GM11168 (cell line): ENCODE data around the gene SLC44A2.
"Not testable (repeated sequence)": the region's sequence is repeated elsewhere in the genome, so short reads cannot be mapped to it uniquely, and the experiment has no call there.

Experiments used
- in situ Hi-C: fragments of 300-500 bp; cut with MboI; formaldehyde crosslinking; loops from one replicate; pipeline ENCODE4 v1.12.0; 2022; ENCODE audit warnings: low sequenced_read_pairs; ENCODE audit not compliant: unreplicated experiment

SLC44A2 gene

DNA sequence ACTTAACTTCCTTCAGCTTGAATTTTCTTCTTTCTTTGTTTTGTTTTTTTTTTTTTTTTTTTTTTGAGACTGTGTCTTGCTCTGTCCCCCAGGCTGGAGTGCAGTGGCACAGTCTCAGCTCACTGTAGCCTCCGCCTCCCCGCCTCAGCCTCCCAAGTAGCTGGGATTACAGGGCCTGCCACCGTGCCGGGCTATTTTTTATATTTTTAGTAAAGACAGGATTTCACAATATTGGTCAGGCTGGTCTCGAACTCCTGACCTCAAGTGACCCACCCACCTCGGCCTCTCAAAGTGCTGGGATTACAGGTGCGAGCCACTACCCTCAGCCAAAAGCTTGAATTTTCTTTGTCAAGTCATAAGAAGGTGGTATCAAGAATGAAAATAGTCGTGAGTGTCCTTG is 49.9 kb downstream of the SLC44A2 start:
- in situ Hi-C loops, result not testable (repeated sequence)

DNA sequence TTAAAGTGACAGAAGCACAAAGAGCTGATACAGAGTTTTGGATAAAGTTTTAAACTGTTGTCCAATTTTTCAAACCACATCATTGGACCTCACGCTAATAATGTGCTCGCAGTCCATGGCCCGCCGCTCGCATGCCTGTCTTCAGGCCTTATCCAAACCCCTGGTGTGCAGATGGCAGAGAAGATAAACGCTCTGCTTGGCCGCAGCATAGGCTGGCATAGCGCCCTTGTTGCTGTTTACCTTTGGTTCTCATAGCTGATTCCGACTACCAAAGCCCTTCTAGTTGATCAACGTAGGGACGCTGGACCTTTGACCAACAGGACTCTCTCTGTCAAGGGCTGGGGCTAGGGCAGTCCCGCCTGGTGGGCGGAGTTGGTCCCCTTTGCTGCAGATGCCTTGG is 52.4 kb downstream of the SLC44A2 start:
- in situ Hi-C loops, result no loop called here

- in situ Hi-C loops, result no loop called here
Measured at GRCh38 chr19:10678813-10679212, 53.5 kb downstream of the SLC44A2 start.

- in situ Hi-C loops, result no loop called here
Measured at GRCh38 chr19:10679743-10680142, 54.4 kb downstream of the SLC44A2 start.

DNA sequence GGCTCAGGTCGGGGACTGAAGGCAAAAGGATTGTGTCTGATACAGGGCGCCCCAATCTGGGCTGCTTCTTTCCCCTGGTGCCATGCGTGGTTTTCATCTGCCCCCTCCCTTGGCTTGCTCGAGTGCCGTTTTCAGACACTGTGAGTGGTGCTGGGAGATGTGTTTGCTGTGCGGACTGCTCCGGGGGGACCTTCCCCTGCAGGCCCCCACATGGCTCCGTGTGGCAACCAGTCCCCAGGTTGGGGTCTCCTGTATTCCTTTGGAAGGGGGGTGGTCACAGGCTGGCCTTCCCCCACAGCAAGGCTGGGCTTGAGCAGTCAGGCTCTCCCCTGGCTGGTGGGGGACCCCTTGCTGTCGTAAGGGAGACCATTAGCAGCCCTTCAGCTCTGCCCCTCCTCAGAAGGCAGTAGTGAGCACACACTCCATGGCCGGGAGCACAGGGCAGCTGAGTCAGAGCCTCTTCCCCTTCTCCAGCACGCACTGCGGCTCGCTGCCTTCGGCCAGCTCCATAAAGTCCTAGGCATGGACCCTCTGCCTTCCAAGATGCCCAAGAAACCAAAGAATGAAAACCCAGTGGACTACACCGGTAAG is 55.3 kb downstream of the SLC44A2 start:
- in situ Hi-C loops, result no loop called here

- in situ Hi-C loops, result no loop called here
Measured at GRCh38 chr19:10681658-10682057, 56.3 kb downstream of the SLC44A2 start.

- in situ Hi-C loops, result no loop called here
Measured at GRCh38 chr19:10682397-10683063, 57.2 kb downstream of the SLC44A2 start.

DNA sequence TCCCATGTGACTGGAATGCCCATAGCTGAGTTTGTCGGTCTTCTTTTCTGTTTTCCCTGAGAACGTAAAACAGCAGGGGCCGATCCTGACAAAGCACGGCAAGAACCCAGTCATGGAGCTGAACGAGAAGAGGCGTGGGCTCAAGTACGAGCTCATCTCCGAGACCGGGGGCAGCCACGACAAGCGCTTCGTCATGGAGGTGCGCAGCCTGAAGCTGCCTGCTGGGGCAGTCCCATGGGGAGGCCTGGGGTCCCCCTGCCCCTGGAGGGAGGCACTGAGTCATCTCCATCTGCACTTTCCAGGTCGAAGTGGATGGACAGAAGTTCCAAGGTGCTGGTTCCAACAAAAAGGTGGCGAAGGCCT is 57.7 kb downstream of the SLC44A2 start:
- in situ Hi-C loops, result no loop called here

DNA sequence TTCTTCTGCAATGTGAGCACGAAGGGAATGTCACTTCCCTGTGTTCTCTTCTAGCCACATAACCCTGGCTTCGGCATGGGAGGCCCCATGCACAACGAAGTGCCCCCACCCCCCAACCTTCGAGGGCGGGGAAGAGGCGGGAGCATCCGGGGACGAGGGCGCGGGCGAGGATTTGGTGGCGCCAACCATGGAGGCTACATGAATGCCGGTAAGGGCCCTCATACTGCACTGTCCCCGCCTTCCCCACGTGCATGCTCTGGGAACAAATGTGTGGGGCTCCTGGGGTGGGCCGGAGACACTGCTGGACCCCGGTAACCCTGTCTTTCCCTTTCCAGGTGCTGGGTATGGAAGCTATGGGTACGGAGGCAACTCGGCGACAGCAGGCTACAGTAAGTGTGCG is 58.2 kb downstream of the SLC44A2 start:
- in situ Hi-C loops, result no loop called here

GRCh38 chr19:10685210-10685609 is 59.9 kb downstream of the SLC44A2 start:
- in situ Hi-C loops, result no loop called here

DNA sequence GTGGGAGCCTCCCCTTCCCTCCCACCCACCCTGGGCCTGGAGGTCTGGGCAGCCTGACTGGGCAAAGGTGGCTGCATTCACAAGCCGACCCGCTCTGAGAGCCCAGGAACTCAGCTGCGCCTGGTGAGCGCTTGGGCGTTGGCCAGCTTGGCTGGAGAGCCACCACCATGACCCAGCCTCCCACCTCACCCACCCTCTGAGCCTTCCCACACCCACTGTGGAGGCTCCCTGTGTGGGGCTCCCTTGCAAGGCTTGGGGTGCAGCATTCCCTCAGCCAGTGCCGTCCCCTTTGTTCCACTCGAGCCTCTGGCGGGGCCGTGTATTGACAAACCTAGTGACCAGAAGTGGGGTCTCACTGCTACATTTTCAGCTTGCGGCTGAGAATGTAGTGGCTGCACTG is 60.8 kb downstream of the SLC44A2 start:
- in situ Hi-C loops, result no loop called here

- in situ Hi-C loops, result no loop called here
Measured at GRCh38 chr19:10686661-10687517, 61.5 kb downstream of the SLC44A2 start.

- in situ Hi-C loops, result no loop called here
Measured at GRCh38 chr19:10687518-10688288, 62.4 kb downstream of the SLC44A2 start.

GRCh38 chr19:10688545-10689280 is 63.4 kb downstream of the SLC44A2 start:
- in situ Hi-C loops, result no loop called here

- in situ Hi-C loops, result no loop called here
Measured at GRCh38 chr19:10690341-10690781, 65.0 kb downstream of the SLC44A2 start.

GRCh38 chr19:10691178-10691881 is 66.0 kb downstream of the SLC44A2 start:
- in situ Hi-C loops, result no loop called here

GRCh38 chr19:10691883-10692282 is 66.5 kb downstream of the SLC44A2 start:
- in situ Hi-C loops, result no loop called here

GRCh38 chr19:10692673-10693264 is 67.4 kb downstream of the SLC44A2 start:
- in situ Hi-C loops, result no loop called here
